DMS79 treated with DMSO at 0.1 percent for 48 hours (cell line): ENCODE results near the gene HMCN1.
"Not testable (repeated sequence)": the region's sequence is repeated elsewhere in the genome, so short reads cannot be mapped to it uniquely, and the experiment has no call there.

Experiments used
- DNase-seq: peaks from one replicate; lab custom pipeline; 2025; lab: John Stamatoyannopoulos, UW

The HMCN1 gene

GRCh38 chr1:185741551-185741950, 7.4 kb downstream of the HMCN1 start:
- DNase-seq: no peak

GRCh38 chr1:185742403-185742802, 8.2 kb downstream of the HMCN1 start:
- DNase-seq: no peak

GRCh38 chr1:185745165-185745564, 11.0 kb downstream of the HMCN1 start:
- no peak for DNase-seq

GRCh38 chr1:185759061-185759460, 24.9 kb downstream of the HMCN1 start:
- DNase-seq: no peak

- no peak for DNase-seq
Observed at GRCh38 chr1:185761841-185762240, 27.6 kb downstream of the HMCN1 start.

- no peak for DNase-seq
Observed at GRCh38 chr1:185767508-185768120, 33.4 kb downstream of the HMCN1 start.

- DNase-seq: no peak
Observed at GRCh38 chr1:185768371-185768770, 34.2 kb downstream of the HMCN1 start.

GRCh38 chr1:185769136-185769535, 34.9 kb downstream of the HMCN1 start:
- DNase-seq: no peak

- DNase-seq: no peak
Observed at GRCh38 chr1:185774394-185774793, 40.2 kb downstream of the HMCN1 start.

GRCh38 chr1:185775501-185775900, 41.3 kb downstream of the HMCN1 start:
- DNase-seq: peak; percentile 34

GRCh38 chr1:185776522-185776921, 42.3 kb downstream of the HMCN1 start:
- no peak for DNase-seq

- DNase-seq: not testable (repeated sequence)
Observed at GRCh38 chr1:185783860-185784259, 49.7 kb downstream of the HMCN1 start.

- no peak for DNase-seq
Observed at GRCh38 chr1:185785586-185785985, 51.4 kb downstream of the HMCN1 start.

GRCh38 chr1:185786524-185786923, 52.3 kb downstream of the HMCN1 start:
- DNase-seq: no peak

- no peak for DNase-seq
Observed at GRCh38 chr1:185787238-185787637, 53.0 kb downstream of the HMCN1 start.

GRCh38 chr1:185788386-185788785, 54.2 kb downstream of the HMCN1 start:
- DNase-seq: no peak

- DNase-seq: no peak
Observed at GRCh38 chr1:185789501-185790193, 55.5 kb downstream of the HMCN1 start.

- no peak for DNase-seq
Observed at GRCh38 chr1:185790194-185790735, 56.1 kb downstream of the HMCN1 start.

GRCh38 chr1:185792040-185792439, 57.8 kb downstream of the HMCN1 start:
- no peak for DNase-seq

GRCh38 chr1:185794495-185794894, 60.3 kb downstream of the HMCN1 start:
- not testable (repeated sequence) for DNase-seq

GRCh38 chr1:185795181-185795580, 61.0 kb downstream of the HMCN1 start:
- DNase-seq: no peak

- no peak for DNase-seq
Observed at GRCh38 chr1:185798505-185798904, 64.3 kb downstream of the HMCN1 start.

- DNase-seq: no peak
Observed at GRCh38 chr1:185803241-185803640, 69.0 kb downstream of the HMCN1 start.

GRCh38 chr1:185804206-185804605, 70.0 kb downstream of the HMCN1 start:
- no peak for DNase-seq
